Naive thymus-derived CD4-positive, alpha-beta T cell (primary cell): ENCODE measurements around the gene SLC6A19. TPM values are rescaled to one million over a fixed set of nuclear protein-coding genes. Genes with fewer than 3 reads are reported as not detected.

Source experiments
- ATAC-seq: fragments of 150-1000 bp; cut with Tn5 transposase; 2 replicates; pipeline ENCODE4 v1.10.0; 2021; ENCODE audit warnings: mild to moderate bottlenecking, moderate library complexity
- CTCF ChIA-PET: fragments of 350-600 bp; sonication (Branson Sonifier 250); formaldehyde crosslinking; loops from one replicate; lab custom pipeline; 2021; ENCODE audit warnings: antibody characterized with exemption; lab: Charles Lee
- POLR2A ChIA-PET: fragments of 350-600 bp; sonication (Branson Sonifier 250); formaldehyde crosslinking; loops from one replicate; lab custom pipeline; 2021; ENCODE audit warnings: antibody characterized with exemption, inconsistent platforms; lab: Charles Lee
- DNase-seq, 9 donors: peaks; one replicate each; pipeline versions ENCODE4 v3.0.0 to v3.0.0-alpha.2; 2020 to 2022; ENCODE audit warnings: mixed read lengths in 1 of 9
- H3K27ac ChIP-seq: one replicate; pipeline ENCODE4 v1.7.0; 2013; ENCODE audit warnings: mild to moderate bottlenecking, low read depth, low read length, moderate library complexity
- H3K27me3 ChIP-seq, 2 donors: one replicate each; pipeline ENCODE4 v1.7.0; 2013; ENCODE audit warnings: low read length in 2 of 2, mild to moderate bottlenecking in 2 of 2, moderate library complexity in 2 of 2; ENCODE audit not compliant: control insufficient read depth in 2 of 2, insufficient read depth in 2 of 2
- H3K36me3 ChIP-seq, 3 experiments: 1 replicate in 2 of 3; 2 replicates in 1 of 3; pipeline ENCODE4 v1.7.0; 2013; ENCODE audit warnings: low read length in 3 of 3, mild to moderate bottlenecking in 3 of 3, moderate library complexity in 1 of 3; ENCODE audit not compliant: insufficient read depth in 3 of 3, control insufficient read depth in 2 of 3
- H3K4me1 ChIP-seq, 2 donors: one replicate each; pipeline ENCODE4 v1.7.0; 2013; ENCODE audit warnings: low read length in 2 of 2, mild to moderate bottlenecking in 2 of 2, moderate library complexity in 1 of 2; ENCODE audit not compliant: control insufficient read depth in 2 of 2, insufficient read depth in 2 of 2
- H3K4me3 ChIP-seq: 2 replicates; pipeline ENCODE4 v1.7.0; 2013; ENCODE audit warnings: mild to moderate bottlenecking, low read length
- H3K9me3 ChIP-seq, 3 experiments: 1 replicate in 2 of 3; 2 replicates in 1 of 3; pipeline ENCODE4 v1.7.0; 2013; ENCODE audit warnings: low read length in 3 of 3; ENCODE audit not compliant: control insufficient read depth in 2 of 3
- H3K27ac Mint-ChIP-seq, 9 donors: one replicate each; pipeline ENCODE4 v1.8.0; 2020 to 2022; ENCODE audit warnings: mixed read lengths in 9 of 9, mild to moderate bottlenecking in 8 of 9, moderate library complexity in 5 of 9, inconsistent platforms in 2 of 9
- H3K27me3 Mint-ChIP-seq, 5 donors: one replicate each; pipeline ENCODE4 v1.8.0; 2021 to 2022; ENCODE audit warnings: mixed read lengths in 5 of 5, mild to moderate bottlenecking in 1 of 5
- H3K36me3 Mint-ChIP-seq, 5 donors: one replicate each; pipeline ENCODE4 v1.8.0; 2020 to 2022; ENCODE audit warnings: mixed read lengths in 5 of 5, mild to moderate bottlenecking in 3 of 5, inconsistent platforms in 1 of 5
- H3K4me1 Mint-ChIP-seq, 7 donors: one replicate each; pipeline ENCODE4 v1.8.0; 2020 to 2022; ENCODE audit warnings: mixed read lengths in 7 of 7, mild to moderate bottlenecking in 3 of 7, inconsistent platforms in 1 of 7
- H3K4me3 Mint-ChIP-seq, 10 donors: one replicate each; pipeline ENCODE4 v1.8.0; 2020 to 2022; ENCODE audit warnings: mild to moderate bottlenecking in 10 of 10, mixed read lengths in 10 of 10, moderate library complexity in 6 of 10, inconsistent platforms in 2 of 10
- H3K9me3 Mint-ChIP-seq, 11 donors: one replicate each; pipeline ENCODE4 v1.8.0; 2020 to 2022; ENCODE audit warnings: mixed read lengths in 11 of 11, mild to moderate bottlenecking in 4 of 11, inconsistent platforms in 1 of 11, moderate library complexity in 1 of 11
- intact Hi-C, 2 donors: fragments of 100-400 bp; cut with micrococcal nuclease; formaldehyde crosslinking; loops; one replicate each; pipeline ENCODE4 v1.15.1; 2023
- polyA plus RNA-seq, 2 donors: library from polyadenylated mRNA; unstranded; fragments of 300-500 nt; fragmentation: Illumina TruSeq; gene quantifications; one replicate each; pipeline ENCODE4 v1.2.3, GENCODE V29; 2021
- total RNA-seq, 6 experiments: library from RNA in 5 of 6; stranded (reverse) in 5 of 6; gene quantifications; 1 replicate in 5 of 6; 2 replicates in 1 of 6; pipeline ENCODE4 v1.2.3 and lab custom pipeline; 2021 to 2026

Gene SLC6A19
- total and polyA plus RNA-seq, 7 experiments from 2014 or later: not detected

DNA sequence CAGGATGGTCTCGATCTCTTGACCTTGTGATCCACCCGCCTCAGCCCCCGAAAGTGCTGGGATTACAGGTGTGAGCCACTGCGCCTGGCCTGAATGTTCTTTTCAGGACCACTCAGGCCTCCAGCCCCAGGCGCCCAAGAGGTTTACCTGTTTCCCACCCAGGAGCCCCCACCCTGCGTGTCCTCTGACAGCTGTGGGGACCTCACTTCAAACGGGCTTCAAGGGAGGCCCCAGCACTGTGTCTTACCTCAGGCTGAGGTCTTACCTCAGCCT, 19.1 kb upstream of the SLC6A19 start:
- CTCF ChIA-PET: no interaction called here
- H3K27ac ChIP-seq: no peak overlapping the region

GRCh38 chr5:1182633-1183423, 18.6 kb upstream of the SLC6A19 start:
- ChIA-PET POLR2A (no interaction called here), CTCF (no interaction called here)
- intact Hi-C loops: no loop called here
- ATAC-seq: no peak
- no peaks in the 10 kb centered on the region for H3K9me3 Mint-ChIP-seq
- H3K4me1 Mint-ChIP-seq: peaks cover 0 to 6% (median 0%) of the 10 kb centered on the region in 7 donors
- H3K4me3 ChIP-seq: no peak overlapping the region
- peak in 1 of 9 donors; percentile 15 for DNase-seq
- H3K27ac Mint-ChIP-seq: no peak overlapping the region
- H3K9me3 ChIP-seq: no peaks in the 10 kb centered on the region
- H3K4me3 Mint-ChIP-seq: no peak overlapping the region
- no peaks in the 10 kb centered on the region for H3K27me3 Mint-ChIP-seq
- no peaks in the 10 kb centered on the region for H3K36me3 ChIP-seq
- no peak overlapping the region for H3K27ac ChIP-seq
- no peaks in the 10 kb centered on the region for H3K27me3 ChIP-seq
- no peaks in the 10 kb centered on the region for H3K4me1 ChIP-seq
- no peaks in the 10 kb centered on the region for H3K36me3 Mint-ChIP-seq

More for the DNA sequence above, 19.1 kb upstream of the SLC6A19 start:
- ATAC-seq (no peak), DNase-seq (no peak)
- intact Hi-C loops: no loop called here
- Histone ChIP-seq H3K36me3 (no peaks in the 10 kb centered on the region), H3K9me3 (no peaks in the 10 kb centered on the region), H3K27me3 (no peaks in the 10 kb centered on the region), H3K4me3 (no peak overlapping the region), H3K4me1 (no peaks in the 10 kb centered on the region)
- Mint-ChIP-seq H3K27me3 (no peaks in the 10 kb centered on the region), H3K27ac (no peak overlapping the region), H3K4me1 (peaks cover 0 to 6% (median 0%) of the 10 kb centered on the region in 7 donors), H3K4me3 (no peak overlapping the region), H3K36me3 (no peaks in the 10 kb centered on the region), H3K9me3 (no peaks in the 10 kb centered on the region)
- POLR2A ChIA-PET: no interaction called here

DNA sequence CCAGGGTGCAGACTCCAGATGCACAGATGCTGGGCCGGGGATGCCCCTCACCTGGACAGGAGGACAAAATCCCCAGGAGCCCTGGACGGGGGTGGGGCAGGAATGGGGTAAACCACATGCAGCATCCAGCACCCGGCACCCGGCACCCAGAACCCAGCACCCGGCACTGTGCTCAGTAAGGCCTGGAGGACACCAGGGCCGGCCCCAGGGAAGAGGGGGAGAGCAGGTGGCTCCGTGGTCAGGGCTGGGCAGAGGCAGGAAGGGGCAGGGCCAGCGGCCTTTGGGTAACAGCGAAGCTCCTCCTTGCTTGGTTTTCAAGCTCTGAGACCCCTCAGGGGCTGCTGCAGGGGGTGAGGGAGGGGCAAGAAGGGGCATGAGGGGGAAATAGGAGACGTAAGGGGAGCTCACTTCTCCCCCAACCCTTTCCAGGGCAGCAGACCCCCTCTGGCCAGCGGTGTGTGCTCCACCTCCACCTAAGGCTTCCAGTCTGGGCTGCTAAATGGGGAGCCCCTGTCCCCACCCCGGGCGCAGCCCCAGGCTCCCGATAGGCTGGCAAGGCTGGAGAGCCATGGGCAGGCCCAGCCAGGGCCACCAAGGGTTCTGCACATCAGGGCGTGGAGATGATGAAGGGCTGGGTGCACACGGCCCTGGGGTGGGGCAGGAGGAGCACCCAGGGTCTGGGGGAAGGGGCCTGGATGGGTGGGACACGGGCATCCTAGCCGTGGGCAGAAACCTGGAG, 17.8 kb upstream of the SLC6A19 start:
- intact Hi-C loops: no loop called here
- H3K36me3 ChIP-seq: no peaks in the 10 kb centered on the region
- H3K27me3 Mint-ChIP-seq: peaks cover 0 to 8% (median 4%) of the 10 kb centered on the region in 5 donors
- H3K4me3 Mint-ChIP-seq: no peak overlapping the region
- H3K27ac Mint-ChIP-seq: no peak overlapping the region
- H3K36me3 Mint-ChIP-seq: no peaks in the 10 kb centered on the region
- DNase-seq (no peak), ATAC-seq (no peak)
- no peaks in the 10 kb centered on the region for H3K9me3 ChIP-seq
- POLR2A ChIA-PET: no interaction called here
- H3K4me1 ChIP-seq: no peaks in the 10 kb centered on the region
- H3K4me1 Mint-ChIP-seq: peaks cover 0 to 6% (median 0%) of the 10 kb centered on the region in 7 donors
- no peak overlapping the region for H3K27ac ChIP-seq
- H3K4me3 ChIP-seq: no peak overlapping the region
- H3K27me3 ChIP-seq: no peaks in the 10 kb centered on the region
- no peaks in the 10 kb centered on the region for H3K9me3 Mint-ChIP-seq
- CTCF ChIA-PET: interaction anchor here (1.2 kb wide), 1 partner anchor 10 kb away, joined by 4 read pairs; no protein-coding TSS in a partner anchor

- no peak overlapping the region for H3K27ac Mint-ChIP-seq
- H3K27me3 Mint-ChIP-seq: peaks cover 0 to 13% (median 10%) of the 10 kb centered on the region in 5 donors
- Histone ChIP-seq H3K27ac (no peak overlapping the region), H3K36me3 (no peaks in the 10 kb centered on the region), H3K4me3 (no peak overlapping the region), H3K27me3 (no peaks in the 10 kb centered on the region), H3K4me1 (no peaks in the 10 kb centered on the region), H3K9me3 (no peaks in the 10 kb centered on the region)
- H3K9me3 Mint-ChIP-seq: no peaks in the 10 kb centered on the region
- H3K4me1 Mint-ChIP-seq: peaks cover 0 to 6% (median 0%) of the 10 kb centered on the region in 7 donors
- intact Hi-C loops: no loop called here
- H3K36me3 Mint-ChIP-seq: no peaks in the 10 kb centered on the region
- ChIA-PET POLR2A (no interaction called here), CTCF (interaction anchor here (0.6 to 1.2 kb wide), 2 partner anchors 11 to 460 kb away, joined by 3 to 4 read pairs; no protein-coding TSS in a partner anchor)
- H3K4me3 Mint-ChIP-seq: no peak overlapping the region
- no peak for ATAC-seq
- peak in 1 of 9 donors; percentile 3 for DNase-seq
Measured at GRCh38 chr5:1184163-1184470, 17.3 kb upstream of the SLC6A19 start.

GRCh38 chr5:1184481-1184880, 16.9 kb upstream of the SLC6A19 start:
- peaks cover 0 to 6% (median 0%) of the 10 kb centered on the region in 7 donors for H3K4me1 Mint-ChIP-seq
- intact Hi-C loops: no loop called here
- Histone ChIP-seq H3K27me3 (no peaks in the 10 kb centered on the region), H3K36me3 (no peaks in the 10 kb centered on the region), H3K27ac (no peak overlapping the region), H3K9me3 (no peaks in the 10 kb centered on the region), H3K4me3 (no peak overlapping the region), H3K4me1 (no peaks in the 10 kb centered on the region)
- ATAC-seq (no peak), DNase-seq (peak in 1 of 9 donors; percentile 8)
- CTCF ChIA-PET: interaction anchor here (0.6 to 1.2 kb wide), 2 partner anchors 11 to 460 kb away, joined by 3 to 4 read pairs; no protein-coding TSS in a partner anchor
- no peak overlapping the region for H3K27ac Mint-ChIP-seq
- POLR2A ChIA-PET: no interaction called here
- no peaks in the 10 kb centered on the region for H3K36me3 Mint-ChIP-seq
- no peak overlapping the region for H3K4me3 Mint-ChIP-seq
- no peaks in the 10 kb centered on the region for H3K9me3 Mint-ChIP-seq
- peaks cover 2 to 16% (median 13%) of the 10 kb centered on the region in 5 donors for H3K27me3 Mint-ChIP-seq

- Histone ChIP-seq H3K4me1 (no peaks in the 10 kb centered on the region), H3K36me3 (no peaks in the 10 kb centered on the region), H3K4me3 (no peak overlapping the region), H3K27me3 (no peaks in the 10 kb centered on the region), H3K27ac (no peak overlapping the region), H3K9me3 (no peaks in the 10 kb centered on the region)
- intact Hi-C loops: no loop called here
- Mint-ChIP-seq H3K27ac (no peak overlapping the region), H3K9me3 (no peaks in the 10 kb centered on the region), H3K36me3 (no peaks in the 10 kb centered on the region), H3K27me3 (peaks cover 6 to 23% (median 15%) of the 10 kb centered on the region in 5 donors), H3K4me1 (peaks cover 0 to 6% (median 0%) of the 10 kb centered on the region in 7 donors), H3K4me3 (no peak overlapping the region)
- DNase-seq (peak in 1 of 9 donors; percentile 8), ATAC-seq (no peak)
- CTCF ChIA-PET: interaction anchor here (0.8 to 1.2 kb wide), 2 partner anchors 12 to 15 kb away, joined by 3 to 4 read pairs; no protein-coding TSS in a partner anchor
- POLR2A ChIA-PET: interaction anchor here (1.2 kb wide), 1 partner anchor 11 kb away, joined by 3 read pairs; no protein-coding TSS in a partner anchor
Measured at GRCh38 chr5:1185038-1185627, 16.3 kb upstream of the SLC6A19 start.
